ENCODE data around the gene SIRT5.

DNA sequence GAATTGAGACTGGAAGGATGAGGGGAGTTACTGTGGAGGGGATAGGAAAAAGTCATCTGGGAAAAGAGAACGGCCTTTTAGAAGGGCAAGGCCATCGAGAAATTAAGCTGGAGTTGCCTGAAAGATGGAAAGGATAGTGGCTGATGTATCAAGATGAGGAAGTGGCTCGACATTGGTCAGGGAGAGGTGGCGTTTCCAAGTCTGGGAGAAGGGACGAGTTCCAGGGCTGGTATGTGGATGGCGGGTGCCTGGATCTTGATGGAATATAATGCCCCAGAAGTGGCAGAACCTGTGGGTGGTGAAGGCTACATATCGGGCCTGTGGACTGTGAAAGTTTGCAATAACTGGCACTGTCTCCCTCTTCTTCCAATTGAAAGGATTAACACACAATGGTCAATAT is 2.2 kb upstream of the SIRT5 start:
- TF ChIP-seq, protein P1, sequence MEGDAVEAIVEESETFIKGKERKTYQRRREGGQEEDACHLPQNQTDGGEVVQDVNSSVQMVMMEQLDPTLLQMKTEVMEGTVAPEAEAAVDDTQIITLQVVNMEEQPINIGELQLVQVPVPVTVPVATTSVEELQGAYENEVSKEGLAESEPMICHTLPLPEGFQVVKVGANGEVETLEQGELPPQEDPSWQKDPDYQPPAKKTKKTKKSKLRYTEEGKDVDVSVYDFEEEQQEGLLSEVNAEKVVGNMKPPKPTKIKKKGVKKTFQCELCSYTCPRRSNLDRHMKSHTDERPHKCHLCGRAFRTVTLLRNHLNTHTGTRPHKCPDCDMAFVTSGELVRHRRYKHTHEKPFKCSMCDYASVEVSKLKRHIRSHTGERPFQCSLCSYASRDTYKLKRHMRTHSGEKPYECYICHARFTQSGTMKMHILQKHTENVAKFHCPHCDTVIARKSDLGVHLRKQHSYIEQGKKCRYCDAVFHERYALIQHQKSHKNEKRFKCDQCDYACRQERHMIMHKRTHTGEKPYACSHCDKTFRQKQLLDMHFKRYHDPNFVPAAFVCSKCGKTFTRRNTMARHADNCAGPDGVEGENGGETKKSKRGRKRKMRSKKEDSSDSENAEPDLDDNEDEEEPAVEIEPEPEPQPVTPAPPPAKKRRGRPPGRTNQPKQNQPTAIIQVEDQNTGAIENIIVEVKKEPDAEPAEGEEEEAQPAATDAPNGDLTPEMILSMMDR (IDR thresholded peaks at IDR 0.05): no peak
- no peak for TF ChIP-seq POLR2A (IDR thresholded peaks at IDR 0.05)

Measured in upper lobe of left lung (tissue), 4 donors.